HG03139 (cell line): ENCODE data around the gene CALD1.

Experiments
- ATAC-seq: cut with Tn5 transposase; IDR thresholded peaks from one replicate; pipeline ENCODE4 v1.9.1; 2021; ENCODE audit not compliant: unreplicated experiment

CALD1 gene

GRCh38 chr7:134991469-134992339, 212.3 kb downstream of the CALD1 start:
- ATAC-seq: no peak

GRCh38 chr7:134992626-134993179, 213.3 kb downstream of the CALD1 start:
- peak; percentile 65 for ATAC-seq

DNA sequence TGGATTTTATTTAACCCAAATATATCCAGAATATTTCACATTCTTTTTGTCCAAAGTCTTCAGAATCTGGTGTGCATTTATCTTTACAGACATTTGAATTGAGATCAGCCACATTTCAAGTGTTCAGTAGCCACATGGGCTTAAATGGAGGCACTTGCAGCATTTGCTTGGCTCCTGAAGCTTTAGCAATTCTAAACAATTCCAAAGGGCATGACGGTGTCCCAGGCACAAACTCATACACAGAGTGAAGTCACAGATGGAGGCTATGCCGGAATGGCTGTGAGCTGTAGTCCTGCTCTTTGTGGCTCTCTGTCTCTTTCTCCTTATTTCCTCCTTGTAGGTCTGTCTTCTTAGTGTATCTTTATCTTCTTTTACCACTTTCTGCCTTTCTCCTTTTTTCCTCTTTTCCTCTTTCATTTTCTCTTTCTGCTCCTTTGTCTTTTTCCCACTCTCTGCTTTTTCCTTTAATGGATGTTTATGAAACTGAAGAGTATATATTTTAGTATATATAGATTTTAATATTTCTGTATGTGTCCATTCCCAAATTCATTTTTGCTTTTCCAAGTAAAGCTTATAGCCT, 214.5 kb downstream of the CALD1 start:
- no peak for ATAC-seq

DNA sequence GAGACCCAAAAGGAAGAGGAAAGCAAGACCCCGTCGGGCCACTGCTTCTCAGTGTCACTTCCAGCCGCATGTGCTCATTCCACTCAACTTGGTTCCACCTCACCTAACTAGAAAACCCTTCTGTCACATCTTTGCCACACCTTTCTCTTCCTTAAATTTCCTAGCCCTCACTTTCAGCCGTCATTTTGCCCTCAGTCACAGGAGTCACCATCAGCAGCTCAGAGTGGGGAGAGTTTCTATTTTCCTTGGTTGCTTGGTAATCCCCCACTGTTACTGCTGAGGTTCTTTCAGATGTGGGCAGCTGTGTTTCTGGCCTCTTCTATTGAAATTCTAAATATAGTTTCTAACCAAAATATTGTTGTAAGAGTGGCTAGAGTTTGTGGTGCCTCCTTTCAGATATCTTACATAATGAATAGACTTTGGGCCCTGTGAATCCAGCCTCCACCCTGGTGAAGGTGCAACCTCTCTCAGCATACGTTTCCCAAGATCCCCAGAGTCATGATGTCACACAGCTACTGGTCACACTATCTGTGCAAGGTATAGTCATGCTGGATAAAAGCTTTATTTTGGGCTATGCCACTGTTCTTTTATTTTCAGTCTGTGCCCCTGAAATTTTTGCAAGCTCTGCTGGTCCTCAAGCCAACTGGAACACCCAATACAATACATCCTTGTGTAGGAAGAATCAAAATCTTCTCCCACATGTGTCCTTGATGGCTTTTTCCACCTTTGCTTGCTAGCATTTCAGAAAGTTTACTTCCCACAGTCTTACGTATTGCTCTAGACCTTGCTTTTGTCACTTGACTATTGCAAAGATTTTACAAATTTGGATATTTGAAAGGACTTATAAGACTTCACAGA, 216.0 kb downstream of the CALD1 start:
- peak; percentile 36 for ATAC-seq

- peak; percentile 38 for ATAC-seq
These were observed 216.7 kb downstream of the CALD1 start for GRCh38 chr7:134996097-134996550.

- ATAC-seq: no peak
These were observed 217.9 kb downstream of the CALD1 start for GRCh38 chr7:134997214-134997885.

DNA sequence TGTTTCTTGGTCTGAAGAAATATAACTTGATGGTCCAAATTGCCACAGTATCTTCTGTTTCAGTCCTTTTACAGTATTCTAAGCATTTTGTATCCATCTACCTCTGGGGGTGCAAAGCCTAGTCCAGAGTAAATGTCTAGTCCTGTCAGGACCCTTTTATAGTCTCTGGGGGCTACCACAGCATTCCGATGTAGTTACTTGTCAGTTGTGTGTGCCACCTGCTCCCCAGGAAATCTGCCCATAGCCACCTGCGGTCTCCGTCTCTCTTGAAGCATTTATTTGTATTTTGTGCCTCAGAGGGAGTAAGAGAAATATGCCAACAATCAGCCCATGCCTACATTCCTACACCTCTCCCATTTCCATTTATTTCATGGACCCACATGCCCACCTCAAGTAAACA, 219.7 kb downstream of the CALD1 start:
- no peak for ATAC-seq

GRCh38 chr7:135001390-135002165, 222.1 kb downstream of the CALD1 start:
- no peak for ATAC-seq

DNA sequence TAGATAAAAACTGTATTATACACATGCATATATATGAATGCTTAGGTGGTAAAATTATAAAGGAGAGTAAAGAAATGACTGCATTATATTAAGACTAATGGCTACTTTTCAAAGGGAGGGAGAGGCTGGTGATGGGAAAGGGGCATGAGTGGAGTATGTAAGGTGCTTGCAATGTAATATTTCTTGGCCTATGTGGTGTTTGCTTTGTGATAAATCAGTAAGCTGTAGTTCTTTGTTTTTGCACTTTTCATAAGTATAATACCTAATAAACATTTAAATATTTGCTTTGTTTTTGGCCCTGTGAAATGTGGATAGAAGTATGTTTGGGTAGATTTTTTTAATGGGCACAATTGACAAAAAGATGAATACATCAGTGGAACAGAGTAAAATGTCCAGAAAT, 232.8 kb downstream of the CALD1 start:
- ATAC-seq: no peak
